Subcutaneous abdominal adipose tissue (tissue), 5 donors: ENCODE data around the gene KRT81.
"Not testable (repeated sequence)": the region's sequence is repeated elsewhere in the genome, so short reads cannot be mapped to it uniquely, and the experiment has no call there.

Source experiments
- H3K27ac ChIP-seq: one replicate; pipeline ENCODE4 v1.7.0; 2013; ENCODE audit warnings: low read depth, mild to moderate bottlenecking, inconsistent platforms, low read length, moderate library complexity
- H3K27me3 ChIP-seq, 5 donors: one replicate each; pipeline ENCODE4 v1.7.0; 2013; ENCODE audit warnings: low read length in 5 of 5, inconsistent platforms in 1 of 5; ENCODE audit not compliant: control insufficient read depth in 5 of 5, insufficient read depth in 4 of 5
- H3K36me3 ChIP-seq, 5 donors: one replicate each; pipeline ENCODE4 v1.7.0; 2013; ENCODE audit warnings: low read length in 5 of 5; ENCODE audit not compliant: control insufficient read depth in 5 of 5, insufficient read depth in 5 of 5
- H3K4me1 ChIP-seq, 5 donors: one replicate each; pipeline ENCODE4 v1.7.0; 2013; ENCODE audit warnings: low read length in 5 of 5, mild to moderate bottlenecking in 3 of 5, moderate library complexity in 1 of 5; ENCODE audit not compliant: control insufficient read depth in 5 of 5, insufficient read depth in 5 of 5
- H3K4me3 ChIP-seq, 5 donors: one replicate each; pipeline ENCODE4 v1.7.0; 2013; ENCODE audit warnings: low read length in 5 of 5, low read depth in 1 of 5
- H3K9ac ChIP-seq, 5 donors: one replicate each; pipeline ENCODE4 v1.7.0; 2013; ENCODE audit warnings: low read length in 5 of 5, mild to moderate bottlenecking in 4 of 5, moderate library complexity in 3 of 5
- H3K9me3 ChIP-seq, 5 donors: one replicate each; pipeline ENCODE4 v1.7.0; 2013; ENCODE audit warnings: low read length in 5 of 5; ENCODE audit not compliant: control insufficient read depth in 5 of 5
- donor health status: healthy.
- donor health status: healthy.
- donor health status: healthy.
- donor health status: healthy.
- donor health status: healthy.

The KRT81 gene

GRCh38 chr12:52255926-52256583 is 35.3 kb downstream of the KRT81 start:
- no peak overlapping the region for H3K4me3 ChIP-seq
- H3K4me1 ChIP-seq, result peaks cover 0 to 9% (median 4%) of the 10 kb centered on the region in 5 donors
- H3K9me3 ChIP-seq, result no peaks in the 10 kb centered on the region
- no peaks in the 10 kb centered on the region for H3K36me3 ChIP-seq
- peaks cover 17 to 50% (median 39%) of the 10 kb centered on the region in 5 donors for H3K27me3 ChIP-seq
- no peak overlapping the region for H3K27ac ChIP-seq
- H3K9ac ChIP-seq, result no peak overlapping the region

- H3K9me3 ChIP-seq, result no peaks in the 10 kb centered on the region
- no peaks in the 10 kb centered on the region for H3K36me3 ChIP-seq
- H3K27ac ChIP-seq, result no peak overlapping the region
- H3K4me1 ChIP-seq, result peaks cover 0 to 13% (median 4%) of the 10 kb centered on the region in 5 donors
- H3K9ac ChIP-seq, result no peak overlapping the region
- no peak overlapping the region for H3K4me3 ChIP-seq
- H3K27me3 ChIP-seq, result peaks cover 23 to 55% (median 45%) of the 10 kb centered on the region in 5 donors
Observed at GRCh38 chr12:52254965-52255751, 36.2 kb downstream of the KRT81 start.

DNA sequence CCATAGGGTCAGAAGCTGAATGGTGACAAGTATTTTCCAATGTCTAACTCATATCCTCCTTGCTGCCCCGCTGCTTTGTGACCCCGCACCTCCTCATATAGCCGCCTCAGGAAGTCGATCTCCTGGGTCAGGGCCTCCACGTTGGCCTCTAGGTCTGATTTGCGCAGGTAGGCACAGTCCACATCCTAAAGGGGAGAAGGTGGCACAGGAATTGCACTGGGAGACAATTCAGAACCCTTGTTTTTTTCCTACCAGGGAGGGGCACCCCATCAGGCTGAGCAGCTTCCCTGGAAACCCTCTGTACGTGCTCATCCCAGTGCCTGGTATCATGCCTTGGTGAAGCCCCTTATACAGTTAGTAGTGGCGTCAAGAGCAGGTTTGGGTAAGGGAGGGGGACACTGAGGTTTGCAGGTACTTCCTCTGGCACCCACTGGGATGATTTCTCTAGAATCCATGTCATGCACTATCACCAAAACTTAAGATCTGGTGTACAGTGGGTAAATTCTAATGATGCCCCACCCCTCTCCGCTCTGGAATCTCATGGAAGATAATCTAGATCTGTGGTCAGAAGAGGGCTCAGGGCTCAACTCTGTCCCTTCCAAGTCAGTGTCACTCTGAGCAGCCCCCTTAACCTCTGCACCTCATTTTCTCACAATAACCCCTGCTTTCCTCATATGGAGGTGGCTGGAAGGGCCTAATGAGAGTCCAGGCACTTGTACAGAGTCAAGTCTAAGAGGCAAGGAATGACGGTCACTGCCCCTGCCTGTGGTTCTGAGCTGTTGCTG is 37.0 kb downstream of the KRT81 start:
- Histone ChIP-seq H3K4me3 (no peak overlapping the region), H3K27me3 (peaks cover 26 to 56% (median 50%) of the 10 kb centered on the region in 5 donors), H3K27ac (no peak overlapping the region), H3K9me3 (no peaks in the 10 kb centered on the region), H3K9ac (no peak overlapping the region), H3K4me1 (peaks cover 0 to 17% (median 4%) of the 10 kb centered on the region in 5 donors), H3K36me3 (no peaks in the 10 kb centered on the region)

DNA sequence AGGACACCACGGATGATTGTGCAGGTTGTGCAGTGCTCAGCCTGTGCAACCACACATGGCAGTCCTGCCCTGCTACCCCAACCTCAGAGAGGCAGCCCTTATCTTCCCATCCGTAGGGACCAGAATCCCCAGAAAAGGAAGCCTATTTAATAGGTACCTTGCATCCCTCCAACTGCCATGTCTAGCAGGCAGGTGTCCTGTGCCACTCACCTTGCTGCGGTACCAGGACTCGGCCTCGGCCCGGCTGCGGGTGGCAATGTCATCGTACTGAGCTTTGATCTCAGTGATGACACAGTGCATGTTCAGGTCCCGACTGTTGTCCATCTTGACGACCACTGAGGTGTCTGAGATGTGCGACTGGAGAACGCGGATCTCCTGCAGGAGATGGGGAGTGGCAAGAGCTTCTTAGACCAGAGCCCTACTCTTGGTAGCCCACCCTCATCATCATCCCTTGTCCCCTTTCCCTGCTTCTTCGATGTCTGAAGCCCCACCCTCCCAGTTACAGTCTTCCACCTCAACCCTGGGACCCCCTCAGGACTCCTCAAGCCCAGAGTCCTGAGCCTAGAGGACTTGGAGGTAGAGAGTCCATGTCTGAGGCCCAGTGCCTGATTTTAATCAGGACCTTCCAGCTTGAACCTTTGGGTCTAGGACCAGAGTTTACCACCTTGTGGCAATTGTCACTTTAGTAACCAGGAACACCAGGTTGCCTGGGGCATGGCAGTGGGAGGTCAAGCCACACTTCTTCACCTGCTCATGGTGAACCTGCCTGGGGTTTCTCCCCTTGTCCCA is 37.7 kb downstream of the KRT81 start:
- no peaks in the 10 kb centered on the region for H3K9me3 ChIP-seq
- no peak overlapping the region for H3K27ac ChIP-seq
- H3K4me1 ChIP-seq, result peaks cover 0 to 13% (median 5%) of the 10 kb centered on the region in 5 donors
- H3K36me3 ChIP-seq, result no peaks in the 10 kb centered on the region
- no peak overlapping the region for H3K4me3 ChIP-seq
- no peak overlapping the region for H3K9ac ChIP-seq
- peaks cover 23 to 51% (median 48%) of the 10 kb centered on the region in 5 donors for H3K27me3 ChIP-seq

GRCh38 chr12:52252728-52253343 is 38.5 kb downstream of the KRT81 start:
- Histone ChIP-seq H3K36me3 (no peaks in the 10 kb centered on the region), H3K4me3 (no peak overlapping the region), H3K9me3 (no peaks in the 10 kb centered on the region), H3K4me1 (peaks cover 0 to 11% (median 5%) of the 10 kb centered on the region in 5 donors), H3K9ac (no peak overlapping the region), H3K27me3 (peaks cover 23 to 52% (median 45%) of the 10 kb centered on the region in 5 donors), H3K27ac (no peak overlapping the region)

- H3K36me3 ChIP-seq, H3K9me3 ChIP-seq, H3K27ac ChIP-seq, H3K4me3 ChIP-seq, H3K9ac ChIP-seq: not testable (repeated sequence)
- Histone ChIP-seq H3K27me3 (peaks cover 20 to 48% (median 38%) of the 10 kb centered on the region in 5 donors), H3K4me1 (peaks cover 0 to 11% (median 5%) of the 10 kb centered on the region in 5 donors)
Observed at GRCh38 chr12:52252175-52252615, 39.1 kb downstream of the KRT81 start.

GRCh38 chr12:52251367-52252051 is 39.8 kb downstream of the KRT81 start:
- Histone ChIP-seq H3K27ac (no peak overlapping the region), H3K36me3 (no peaks in the 10 kb centered on the region), H3K4me1 (peaks cover 0 to 11% (median 5%) of the 10 kb centered on the region in 5 donors), H3K9ac (no peak overlapping the region), H3K9me3 (no peaks in the 10 kb centered on the region), H3K27me3 (peaks cover 13 to 42% (median 33%) of the 10 kb centered on the region in 5 donors), H3K4me3 (no peak overlapping the region)

DNA sequence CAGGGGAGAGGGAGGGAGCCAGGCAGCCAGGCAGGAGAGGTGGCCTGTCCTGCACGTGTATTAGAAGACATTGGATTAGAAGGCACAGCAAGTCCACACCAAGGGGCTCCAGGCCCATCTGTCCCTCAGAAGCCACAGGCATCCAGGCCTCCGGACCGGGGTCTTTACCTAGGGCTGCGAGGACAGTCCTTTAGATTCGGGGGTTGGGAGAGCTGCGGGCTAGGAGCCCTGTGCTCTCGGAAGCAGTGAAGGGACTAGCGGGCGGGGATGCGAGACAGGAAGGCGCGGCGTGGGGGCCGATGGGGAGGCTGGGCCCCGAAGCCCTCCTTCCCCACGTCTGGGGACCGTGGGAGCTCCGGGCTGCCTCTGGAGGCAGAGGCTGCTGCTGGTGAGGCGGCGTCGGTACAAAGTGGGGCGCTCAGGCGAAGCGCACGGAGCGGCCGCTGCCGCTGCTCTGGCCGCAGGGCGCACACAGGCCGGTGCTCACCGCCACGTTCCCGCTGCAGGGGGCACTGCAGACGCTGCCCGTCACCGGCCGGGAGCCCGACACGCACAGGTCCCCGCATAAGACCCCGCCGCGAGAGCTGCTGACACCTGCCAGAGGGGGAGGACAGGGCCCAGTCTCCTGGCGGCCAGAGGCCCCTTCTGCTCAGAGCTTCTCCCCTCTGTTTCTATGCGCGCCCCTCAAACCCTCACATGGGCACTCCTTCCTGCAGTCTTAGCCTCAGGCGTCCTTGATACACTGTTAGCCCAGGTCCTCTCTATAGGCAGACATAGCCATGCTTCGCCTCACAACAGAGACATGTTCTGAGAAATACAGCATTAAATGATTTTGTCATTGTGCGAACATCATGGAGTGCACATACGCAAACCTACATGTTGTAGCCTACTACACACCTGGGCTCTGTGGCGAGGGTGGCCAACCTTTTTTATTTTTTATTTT is 41.0 kb downstream of the KRT81 start:
- Histone ChIP-seq H3K36me3 (no peaks in the 10 kb centered on the region), H3K9me3 (no peaks in the 10 kb centered on the region), H3K27ac (no peak overlapping the region), H3K4me3 (no peak overlapping the region), H3K9ac (no peak overlapping the region), H3K27me3 (peaks cover 10 to 33% (median 25%) of the 10 kb centered on the region in 5 donors), H3K4me1 (peaks cover 0 to 11% (median 5%) of the 10 kb centered on the region in 5 donors)
